Stimulated activated naive CD8-positive, alpha-beta T cell treated with anti-CD3 and anti-CD28 coated beads, Interleukin-15, amount 100 ng/mL, for 72 hours (primary cell): ENCODE measurements around the gene USP9X.

ENCODE experiments used
- ATAC-seq: fragments of 150-1000 bp; cut with Tn5 transposase; 2 replicates; pipeline ENCODE4 v1.10.0; 2021; ENCODE audit warnings: mild to moderate bottlenecking, moderate library complexity
- DNase-seq, 2 donors: peaks; one replicate each; pipeline ENCODE4 v3.0.0; 2021 to 2022
- H3K27ac Mint-ChIP-seq, 2 donors: one replicate each; pipeline ENCODE4 v1.8.0; 2022; ENCODE audit warnings: mild to moderate bottlenecking in 2 of 2, mixed read lengths in 2 of 2, moderate library complexity in 2 of 2
- H3K27me3 Mint-ChIP-seq: one replicate; pipeline ENCODE4 v1.8.0; 2022; ENCODE audit warnings: mixed read lengths
- H3K4me1 Mint-ChIP-seq: one replicate; pipeline ENCODE4 v1.8.0; 2022; ENCODE audit warnings: mild to moderate bottlenecking, mixed read lengths
- H3K4me3 Mint-ChIP-seq, 2 donors: one replicate each; pipeline ENCODE4 v1.8.0; 2022; ENCODE audit warnings: mild to moderate bottlenecking in 2 of 2, mixed read lengths in 2 of 2, moderate library complexity in 1 of 2
- H3K9me3 Mint-ChIP-seq, 2 donors: one replicate each; pipeline ENCODE4 v1.8.0; 2022; ENCODE audit warnings: mixed read lengths in 2 of 2

USP9X gene

DNA sequence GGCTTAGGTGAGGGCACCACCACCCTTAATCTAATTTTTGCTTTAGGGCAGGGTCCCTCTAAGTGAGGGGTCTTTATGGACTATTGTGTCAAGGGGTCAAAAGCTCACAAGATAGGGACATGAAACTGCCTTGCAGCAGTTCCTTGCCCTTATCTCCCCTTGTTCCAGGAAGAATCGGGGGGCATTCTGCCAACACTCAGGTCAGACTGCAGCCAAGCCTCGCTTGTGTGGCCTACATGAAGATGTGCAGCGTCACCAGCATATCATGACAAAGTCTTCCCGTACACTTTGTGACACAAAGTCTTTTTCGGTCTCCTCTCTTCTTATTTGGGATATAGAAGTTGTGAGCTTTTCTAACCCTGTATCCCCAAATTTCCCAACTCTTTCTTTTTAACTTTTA lies 17.5 kb upstream of the USP9X start:
- H3K4me3 Mint-ChIP-seq = no peak overlapping the region
- no peak for ATAC-seq
- no peaks in the 10 kb centered on the region for H3K27me3 Mint-ChIP-seq
- no peak overlapping the region for H3K27ac Mint-ChIP-seq
- no peak for DNase-seq
- no peaks in the 10 kb centered on the region for H3K4me1 Mint-ChIP-seq
- no peaks in the 10 kb centered on the region for H3K9me3 Mint-ChIP-seq

- no peaks in the 10 kb centered on the region for H3K9me3 Mint-ChIP-seq
- no peaks in the 10 kb centered on the region for H3K27me3 Mint-ChIP-seq
- ATAC-seq (no peak), DNase-seq (no peak)
- H3K27ac Mint-ChIP-seq = no peak overlapping the region
- no peaks in the 10 kb centered on the region for H3K4me1 Mint-ChIP-seq
- H3K4me3 Mint-ChIP-seq = no peak overlapping the region
Measured at GRCh38 chrX:41076742-41077141, 8.5 kb upstream of the USP9X start.

GRCh38 chrX:41081821-41082220 lies 3.4 kb upstream of the USP9X start:
- no peak for ATAC-seq
- DNase-seq = no peak
- Mint-ChIP-seq H3K4me1 (no peaks in the 10 kb centered on the region), H3K27ac (no peak overlapping the region), H3K4me3 (no peak overlapping the region), H3K9me3 (no peaks in the 10 kb centered on the region), H3K27me3 (no peaks in the 10 kb centered on the region)

GRCh38 chrX:41082783-41083182 lies 2.5 kb upstream of the USP9X start:
- H3K27ac Mint-ChIP-seq = no peak overlapping the region
- no peak overlapping the region for H3K4me3 Mint-ChIP-seq
- H3K4me1 Mint-ChIP-seq = no peaks in the 10 kb centered on the region
- H3K27me3 Mint-ChIP-seq = no peaks in the 10 kb centered on the region
- no peaks in the 10 kb centered on the region for H3K9me3 Mint-ChIP-seq
- no peak for DNase-seq
- no peak for ATAC-seq

DNA sequence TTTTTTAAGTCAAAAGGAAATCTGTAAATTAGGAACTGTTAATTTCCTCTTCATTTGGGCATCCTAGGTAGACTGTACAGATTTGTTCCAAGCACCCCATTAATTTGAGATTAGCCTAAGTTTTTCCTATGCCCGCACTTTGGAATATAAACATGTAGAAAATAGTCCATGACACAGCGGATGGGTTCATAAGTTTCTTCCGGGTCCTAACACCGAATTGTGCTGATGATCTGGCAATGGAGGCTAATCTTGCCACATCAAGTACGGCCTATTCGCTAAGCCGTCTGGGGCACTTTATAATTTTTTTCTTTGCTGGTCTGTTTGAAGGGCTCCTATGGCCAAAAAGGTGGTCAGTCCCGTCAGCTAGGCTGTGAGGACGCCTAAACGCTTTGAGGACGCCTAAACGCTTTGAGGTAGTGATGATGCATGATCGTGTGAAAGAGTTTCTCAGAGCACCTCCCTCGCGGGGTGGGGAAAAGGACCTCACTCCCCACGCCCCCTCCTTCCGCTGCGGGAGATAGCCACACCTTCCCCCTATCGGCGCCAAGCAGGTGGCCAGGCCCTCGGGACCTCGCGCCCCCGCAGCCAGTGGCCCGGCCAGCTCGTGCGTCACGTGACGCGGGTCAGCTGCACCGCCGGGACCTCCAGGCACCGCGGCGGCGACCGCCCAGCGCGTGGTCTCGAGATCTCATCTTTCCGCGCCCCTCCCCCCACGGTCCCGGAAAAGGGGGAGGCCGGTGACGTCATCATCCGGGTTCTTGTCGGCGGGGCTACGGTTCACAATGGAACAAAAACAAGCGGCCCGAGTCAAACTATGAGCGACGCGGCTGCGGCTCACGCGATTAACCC lies 977 bp upstream of the USP9X start:
- Mint-ChIP-seq H3K4me1 (peaks cover 2% of the 10 kb centered on the region), H3K4me3 (peak overlapping the region; percentile 88 to 95), H3K9me3 (no peaks in the 10 kb centered on the region), H3K27ac (peak overlapping the region; percentile 99 to 100), H3K27me3 (no peaks in the 10 kb centered on the region)
- ATAC-seq (peak; percentile 80), DNase-seq (peak; percentile 96 to 97)

GRCh38 chrX:41085512-41085877 lies 250 bp downstream of the USP9X start:
- H3K4me1 Mint-ChIP-seq = peaks cover 9% of the 10 kb centered on the region
- DNase-seq (peak; percentile 62 to 67), ATAC-seq (peak; percentile 41)
- H3K9me3 Mint-ChIP-seq = no peaks in the 10 kb centered on the region
- H3K27ac Mint-ChIP-seq = peak overlapping the region; percentile 97 to 100
- H3K27me3 Mint-ChIP-seq = no peaks in the 10 kb centered on the region
- peak overlapping the region; percentile 88 to 95 for H3K4me3 Mint-ChIP-seq

GRCh38 chrX:41085878-41086626 lies 807 bp downstream of the USP9X start:
- Mint-ChIP-seq H3K27me3 (no peaks in the 10 kb centered on the region), H3K27ac (peak overlapping the region; percentile 97 to 100), H3K4me1 (peaks cover 12% of the 10 kb centered on the region), H3K9me3 (no peaks in the 10 kb centered on the region), H3K4me3 (peak overlapping the region; percentile 93 to 95)
- DNase-seq = peak; percentile 39 to 41
- peak; percentile 6 for ATAC-seq

DNA sequence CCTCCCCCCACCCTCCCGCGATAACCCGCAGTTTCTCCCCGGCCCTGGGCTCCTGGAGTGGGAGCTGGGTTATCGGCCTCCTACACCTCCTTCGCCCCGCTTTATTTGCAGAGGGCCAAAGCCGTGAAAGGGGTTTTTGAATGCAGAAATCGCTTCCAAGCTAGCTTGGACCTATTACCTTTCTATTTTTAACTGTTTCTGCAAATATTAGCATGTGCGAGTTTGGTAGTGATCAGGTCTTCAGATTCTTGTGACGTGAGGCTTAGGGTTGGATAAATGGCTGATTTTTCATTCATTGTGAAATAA lies 1.3 kb downstream of the USP9X start:
- DNase-seq (no peak), ATAC-seq (no peak)
- Mint-ChIP-seq H3K9me3 (no peaks in the 10 kb centered on the region), H3K27ac (peak overlapping the region; percentile 78 to 90), H3K27me3 (no peaks in the 10 kb centered on the region), H3K4me1 (peaks cover 17% of the 10 kb centered on the region), H3K4me3 (peak overlapping the region; percentile 93 to 95)

DNA sequence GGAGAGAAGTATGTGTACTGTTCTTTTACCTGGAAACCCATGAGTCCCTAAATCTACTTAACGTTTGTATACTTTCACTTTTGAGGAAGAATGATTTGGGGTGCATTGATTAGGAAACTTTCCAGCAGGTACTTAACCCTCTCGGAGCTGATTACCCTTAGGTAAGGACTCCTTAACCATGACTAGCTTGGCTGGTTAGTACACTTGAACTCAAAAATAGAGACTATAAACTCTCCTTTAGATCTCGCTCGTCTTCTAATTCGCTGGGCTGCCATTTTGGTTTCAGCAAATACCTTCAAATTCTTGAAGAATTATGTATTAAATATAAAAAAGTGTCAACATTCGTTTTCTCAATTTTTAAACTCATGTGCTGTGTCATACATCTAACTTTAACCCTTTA lies 2.0 kb downstream of the USP9X start:
- DNase-seq (no peak), ATAC-seq (no peak)
- H3K27ac Mint-ChIP-seq = peak overlapping the region; percentile 54 to 78
- peak overlapping the region; percentile 93 to 95 for H3K4me3 Mint-ChIP-seq
- H3K9me3 Mint-ChIP-seq = no peaks in the 10 kb centered on the region
- no peaks in the 10 kb centered on the region for H3K27me3 Mint-ChIP-seq
- H3K4me1 Mint-ChIP-seq = peaks cover 23% of the 10 kb centered on the region

- Mint-ChIP-seq H3K9me3 (no peaks in the 10 kb centered on the region), H3K27ac (no peak overlapping the region), H3K4me3 (peak overlapping the region in 1 of 2 donors; percentile 69), H3K4me1 (peaks cover 46% of the 10 kb centered on the region), H3K27me3 (no peaks in the 10 kb centered on the region)
- ATAC-seq (no peak), DNase-seq (no peak)
Measured at GRCh38 chrX:41090568-41091238, 5.5 kb downstream of the USP9X start.

DNA sequence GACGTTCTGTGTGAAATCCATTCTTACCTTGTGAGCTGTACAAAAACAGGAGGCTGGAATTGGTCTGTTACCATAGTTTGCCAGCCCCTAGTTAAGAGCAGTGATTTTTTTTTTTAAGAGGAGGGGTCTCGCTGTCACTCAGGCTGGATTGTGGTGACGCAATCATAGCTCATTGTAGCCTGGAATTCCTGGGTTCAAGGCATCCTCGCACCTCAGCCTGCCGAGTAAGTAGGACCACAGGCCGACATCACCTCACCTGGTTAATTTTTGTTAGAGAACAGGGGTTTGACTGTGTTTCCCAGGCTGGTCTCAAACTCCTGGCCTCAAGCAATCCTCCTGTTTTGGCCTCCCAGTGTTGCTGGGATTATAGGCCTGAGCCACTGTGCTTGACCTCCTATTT lies 7.5 kb downstream of the USP9X start:
- no peaks in the 10 kb centered on the region for H3K9me3 Mint-ChIP-seq
- no peaks in the 10 kb centered on the region for H3K27me3 Mint-ChIP-seq
- H3K4me1 Mint-ChIP-seq = peaks cover 60% of the 10 kb centered on the region
- ATAC-seq = no peak
- DNase-seq = no peak
- no peak overlapping the region for H3K4me3 Mint-ChIP-seq
- no peak overlapping the region for H3K27ac Mint-ChIP-seq

- ATAC-seq = no peak
- Mint-ChIP-seq H3K27me3 (no peaks in the 10 kb centered on the region), H3K4me3 (peak overlapping the region; percentile 3 to 42), H3K9me3 (no peaks in the 10 kb centered on the region), H3K4me1 (peaks cover 67% of the 10 kb centered on the region), H3K27ac (no peak overlapping the region)
- DNase-seq = no peak
Measured at GRCh38 chrX:41095174-41095573, 9.9 kb downstream of the USP9X start.

- Mint-ChIP-seq H3K4me1 (peaks cover 66% of the 10 kb centered on the region), H3K9me3 (no peaks in the 10 kb centered on the region), H3K4me3 (peak overlapping the region in 1 of 2 donors; percentile 20), H3K27me3 (no peaks in the 10 kb centered on the region), H3K27ac (no peak overlapping the region)
- ATAC-seq (no peak), DNase-seq (no peak)
Measured at GRCh38 chrX:41095908-41096307, 10.7 kb downstream of the USP9X start.

GRCh38 chrX:41096339-41096955 lies 11.2 kb downstream of the USP9X start:
- Mint-ChIP-seq H3K9me3 (no peaks in the 10 kb centered on the region), H3K4me1 (peaks cover 61% of the 10 kb centered on the region), H3K27ac (no peak overlapping the region), H3K4me3 (no peak overlapping the region), H3K27me3 (no peaks in the 10 kb centered on the region)
- no peak for ATAC-seq
- DNase-seq = no peak

- Mint-ChIP-seq H3K9me3 (no peaks in the 10 kb centered on the region), H3K27me3 (no peaks in the 10 kb centered on the region), H3K27ac (no peak overlapping the region), H3K4me3 (no peak overlapping the region), H3K4me1 (peaks cover 52% of the 10 kb centered on the region)
- ATAC-seq (no peak), DNase-seq (no peak)
Measured at GRCh38 chrX:41097326-41097725, 12.1 kb downstream of the USP9X start.

DNA sequence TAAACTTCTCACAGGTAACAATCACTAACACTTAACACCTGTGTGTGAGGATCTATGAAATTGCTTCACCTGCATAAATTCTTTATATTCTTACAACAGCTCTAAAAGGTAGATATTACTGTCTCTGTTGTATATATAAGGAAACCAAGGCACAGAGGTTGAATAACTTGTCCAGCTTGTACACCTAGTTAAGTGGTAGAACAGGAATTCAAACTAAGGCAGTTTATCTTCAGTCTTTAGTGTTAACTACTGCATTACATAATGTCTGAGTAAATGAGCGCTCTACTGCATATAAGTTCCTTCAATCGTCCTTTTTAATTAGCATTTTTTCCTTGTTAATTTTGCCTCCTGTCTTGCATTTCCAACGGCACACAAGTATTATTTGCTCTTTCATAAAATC lies 15.0 kb downstream of the USP9X start:
- DNase-seq = no peak
- Mint-ChIP-seq H3K4me1 (peaks cover 50% of the 10 kb centered on the region), H3K27ac (no peak overlapping the region), H3K4me3 (no peak overlapping the region), H3K9me3 (no peaks in the 10 kb centered on the region), H3K27me3 (no peaks in the 10 kb centered on the region)
- no peak for ATAC-seq
